Panc1 (cell line): ENCODE measurements around the gene AGA. TPM values are rescaled to one million over a fixed set of nuclear protein-coding genes. Genes with fewer than 3 reads are reported as not detected.

ENCODE experiments used
- ATAC-seq: fragments of 200-7000 bp; cut with Tn5 transposase; 2 replicates; pipeline ENCODE4 v1.9.1; 2020; ENCODE audit warnings: mild to moderate bottlenecking, moderate library complexity
- BruUV-seq: library from RNA; stranded (reverse); fragments of 400-500 nt; replicated peaks from 2 replicates; lab custom pipeline; 2021; lab: Mats Ljungman, UMichigan
- CTCF ChIA-PET: fragments of 300-600 bp; sonication (Branson Sonifier 250); formaldehyde crosslinking; loops from one replicate; lab custom pipeline; 2022; ENCODE audit warnings: antibody characterized with exemption; lab: Charles Lee
- POLR2A ChIA-PET: fragments of 300-600 bp; sonication (Branson Sonifier 250); formaldehyde crosslinking; loops from one replicate; lab custom pipeline; 2022; ENCODE audit warnings: antibody characterized with exemption; lab: Charles Lee
- DNase-seq: peaks from one replicate; pipeline ENCODE4 v3.0.0-alpha.2; 2010; ENCODE audit warnings: low read depth, low spot score
- H3K27ac ChIP-seq: 2 replicates; pipeline ENCODE4 v1.5.1; 2011; ENCODE audit warnings: mild to moderate bottlenecking, low read length, inconsistent platforms
- H3K27me3 ChIP-seq: fragments of 200-500 bp; sonication (Bioruptor generic); 2 replicates; pipeline ENCODE4 v1.6.0; 2014; ENCODE audit warnings: low read length, inconsistent platforms; ENCODE audit not compliant: control insufficient read depth, insufficient read depth
- H3K36me3 ChIP-seq: fragments of 200-500 bp; sonication (Bioruptor generic); 2 replicates; pipeline ENCODE4 v1.5.1; 2014; ENCODE audit warnings: inconsistent platforms, mild to moderate bottlenecking, low read length, moderate library complexity; ENCODE audit not compliant: control insufficient read depth, insufficient read depth
- H3K4me1 ChIP-seq: 2 replicates; pipeline ENCODE4 v1.5.1; 2011; ENCODE audit warnings: inconsistent platforms, mild to moderate bottlenecking, low read length, moderate library complexity; ENCODE audit not compliant: control insufficient read depth, insufficient read depth
- H3K4me3 ChIP-seq, 2 experiments: 2 replicates each; pipeline ENCODE4 v1.5.1; 2011 to 2012; ENCODE audit warnings: low read depth in 2 of 2, low read length in 2 of 2, mild to moderate bottlenecking in 2 of 2, inconsistent platforms in 1 of 2, moderate library complexity in 1 of 2
- H3K9me3 ChIP-seq: fragments of 200-500 bp; sonication (Bioruptor generic); 2 replicates; pipeline ENCODE4 v1.5.1; 2014; ENCODE audit warnings: low read depth, mild to moderate bottlenecking, inconsistent platforms, low read length, moderate library complexity; ENCODE audit not compliant: control insufficient read depth, insufficient read depth
- CTCF ChIP-seq: fragments of 450-650 bp; IDR thresholded peaks from 2 replicates; pipeline ENCODE4 v1.5.1; 2017; ENCODE audit warnings: mild to moderate bottlenecking
- POLR2AphosphoS5 ChIP-seq: IDR thresholded peaks from 2 replicates; pipeline ENCODE4 v1.6.1; 2012; ENCODE audit warnings: mild to moderate bottlenecking, low read depth, low read length, moderate library complexity
- REST ChIP-seq, 2 experiments: IDR thresholded peaks; 2 replicates each; pipeline ENCODE4 v1.6.1; 2011 to 2012; ENCODE audit warnings: low read depth in 2 of 2, control low read depth in 1 of 2, low read length in 1 of 2, mild to moderate bottlenecking in 1 of 2, moderate library complexity in 1 of 2; ENCODE audit not compliant: insufficient read depth in 1 of 2
- SIN3A ChIP-seq: IDR thresholded peaks from 2 replicates; pipeline ENCODE4 v1.6.1; 2012; ENCODE audit warnings: low read depth, mild to moderate bottlenecking, low read length, moderate library complexity, borderline replicate concordance; ENCODE audit not compliant: insufficient read depth
- TCF7L2 ChIP-seq: IDR thresholded peaks from 2 replicates; pipeline ENCODE4 v1.6.1; 2011; ENCODE audit warnings: mild to moderate bottlenecking, low read depth, low read length, inconsistent platforms
- in situ Hi-C: cut with HindIII; loops from 2 replicates; pipeline ENCODE4 v1.10.0; 2016; ENCODE audit warnings: low sequenced_read_pairs, low pct_unique_long_range_greater_than_20kb
- intact Hi-C: fragments of 100-400 bp; cut with micrococcal nuclease; formaldehyde crosslinking; loops from one replicate; pipeline ENCODE4 v1.10.0; 2022; ENCODE audit not compliant: unreplicated experiment
- total RNA-seq: library from RNA; stranded (reverse); gene quantifications from one replicate; pipeline ENCODE4 v1.2.1, GENCODE V29; 2021; ENCODE audit not compliant: unreplicated experiment

Gene AGA
- total RNA-seq, 1 experiment from 2014 or later, result 15.4 TPM

DNA sequence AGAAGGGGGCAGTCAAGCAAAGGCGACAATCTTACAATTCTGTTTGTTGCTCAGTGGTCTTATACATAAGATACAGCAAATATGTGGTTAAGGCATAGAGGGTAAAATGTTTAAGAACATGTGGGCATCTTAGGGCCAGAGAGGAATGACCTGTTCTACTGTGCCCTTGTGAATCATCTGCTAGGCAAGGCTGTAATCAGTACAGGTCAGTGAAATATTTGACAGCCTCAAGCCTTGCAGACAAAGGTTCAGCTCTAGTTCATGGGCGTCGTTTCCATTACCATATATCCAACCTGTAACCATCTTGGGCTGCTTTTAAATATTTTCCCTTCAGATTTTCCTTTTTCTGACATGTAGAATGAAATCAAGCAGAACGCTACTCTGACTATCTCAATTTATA, 37.3 kb downstream of the AGA start:
- TF ChIP-seq TCF7L2, result no peak
- no peak for TF ChIP-seq CTCF
- no peak for TF ChIP-seq SIN3A
- TF ChIP-seq POLR2AphosphoS5, result no peak
- no peak for TF ChIP-seq REST (IDR thresholded peaks at IDR 0.05; ENCODE audit: insufficient read depth in 1 of 2, low read depth in 2 of 2, low read length in 1 of 2)
- in situ Hi-C loops, result no loop called here
- H3K4me1 ChIP-seq, result no peaks in the 10 kb centered on the region
- CTCF ChIA-PET, result no interaction called here
- H3K36me3 ChIP-seq, result no peaks in the 10 kb centered on the region
- H3K4me3 ChIP-seq, result no peak overlapping the region
- no peak overlapping the region for H3K27ac ChIP-seq
- no peaks in the 10 kb centered on the region for H3K27me3 ChIP-seq
- H3K9me3 ChIP-seq, result no peaks in the 10 kb centered on the region
- intact Hi-C loops, result no loop called here
- no peak for ATAC-seq
- POLR2A ChIA-PET, result no interaction called here
- no peak for DNase-seq
- no TSS peak for BruUV-seq

- intact Hi-C loops, result no loop called here
- in situ Hi-C loops, result no loop called here
Measured at GRCh38 chr4:177404342-177404741, 37.9 kb downstream of the AGA start.

More at GRCh38 chr4:177404342-177404741, 37.9 kb downstream of the AGA start:
- no peak overlapping the region for H3K4me3 ChIP-seq
- TF ChIP-seq REST (IDR thresholded peaks at IDR 0.05; ENCODE audit: insufficient read depth in 1 of 2, low read depth in 2 of 2, low read length in 1 of 2), result no peak
- TF ChIP-seq POLR2AphosphoS5, result no peak
- TF ChIP-seq SIN3A, result no peak
- no peak for TF ChIP-seq TCF7L2
- TF ChIP-seq CTCF, result no peak
- BruUV-seq, result no TSS peak
- H3K27ac ChIP-seq, result no peak overlapping the region
- no peaks in the 10 kb centered on the region for H3K27me3 ChIP-seq
- DNase-seq (no peak), ATAC-seq (no peak)
- CTCF ChIA-PET, result no interaction called here
- no peaks in the 10 kb centered on the region for H3K36me3 ChIP-seq
- H3K9me3 ChIP-seq, result no peaks in the 10 kb centered on the region
- no peaks in the 10 kb centered on the region for H3K4me1 ChIP-seq
- POLR2A ChIA-PET, result no interaction called here
